ENCODE data around the gene CCDC88B.

The CCDC88B gene

DNA sequence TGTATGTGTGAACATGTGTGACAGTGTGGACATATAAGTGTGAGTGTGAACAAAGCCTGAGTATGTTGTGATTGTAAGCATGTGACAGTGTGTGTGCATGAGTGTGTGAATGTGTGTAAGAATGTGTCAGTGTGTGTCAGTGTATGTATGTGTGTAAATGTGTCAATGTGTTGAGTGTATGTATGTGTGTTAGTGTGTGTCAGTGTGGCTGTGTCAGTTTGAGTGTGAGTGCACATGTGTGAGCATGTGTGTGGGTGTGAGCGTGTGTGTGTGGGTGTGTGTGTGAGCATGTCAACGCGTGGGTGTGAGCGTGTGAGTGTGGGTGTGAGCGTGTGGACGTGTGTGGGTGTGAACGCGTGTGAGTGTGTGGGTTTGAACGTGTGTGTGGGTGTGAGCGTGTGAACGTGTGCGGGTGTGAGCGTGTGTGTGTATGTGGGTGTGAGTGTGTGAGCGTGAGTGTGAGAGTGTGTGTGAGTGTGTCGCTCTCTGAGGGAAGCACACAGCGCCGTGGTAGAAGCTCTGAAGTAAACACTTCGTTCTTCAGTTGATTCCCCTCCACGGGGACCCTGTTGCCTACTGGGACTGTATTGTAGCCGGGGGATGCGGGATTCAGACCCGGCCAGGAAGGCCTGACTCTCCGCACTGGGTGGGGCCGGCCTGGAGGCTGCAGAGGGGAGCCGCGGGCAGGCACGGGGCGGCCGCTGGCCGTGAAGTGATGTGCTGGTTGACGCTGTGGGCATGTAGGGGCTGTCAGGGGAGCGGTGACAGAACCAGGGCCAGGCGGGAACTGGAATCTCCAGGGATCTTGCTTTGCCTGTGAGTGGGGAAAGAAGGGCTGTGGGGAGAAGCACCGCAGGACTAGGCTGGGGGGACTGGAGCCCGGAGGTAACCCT is 40.1 kb downstream of the CCDC88B start:
- DNase-seq (ENCODE audit: low read depth in 2 of 2, low spot score in 1 of 2), result no peak

- DNase-seq (ENCODE audit: low read depth in 2 of 2, low spot score in 1 of 2), result no peak
Measured at GRCh38 chr11:64381350-64381749, 41.3 kb downstream of the CCDC88B start.

GRCh38 chr11:64382047-64382446 is 42.0 kb downstream of the CCDC88B start:
- no peak for DNase-seq (ENCODE audit: low read depth in 2 of 2, low spot score in 1 of 2)

- DNase-seq (ENCODE audit: low read depth in 2 of 2, low spot score in 1 of 2), result no peak
Measured at GRCh38 chr11:64382586-64382985, 42.6 kb downstream of the CCDC88B start.

DNA sequence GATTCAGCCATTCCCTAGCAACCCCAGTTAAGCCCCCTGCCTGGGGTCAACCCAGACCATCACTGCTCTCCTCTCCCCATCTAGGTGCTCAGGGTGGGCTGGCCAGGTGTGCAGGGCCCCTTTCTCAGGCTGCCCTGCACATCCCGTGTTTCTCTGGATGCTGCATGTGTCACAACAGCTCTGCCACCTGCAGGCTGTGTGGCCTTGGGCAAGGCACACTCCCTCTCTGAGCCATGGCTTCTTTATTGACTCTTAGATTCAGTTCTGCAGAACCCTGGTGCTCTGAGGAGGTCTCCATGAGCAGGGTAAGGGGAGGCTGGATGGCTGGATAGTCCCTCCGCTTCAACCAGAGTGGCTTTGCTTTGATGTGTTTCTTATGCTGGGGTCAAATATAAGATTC is 43.6 kb downstream of the CCDC88B start:
- no peak for DNase-seq (ENCODE audit: low read depth in 2 of 2, low spot score in 1 of 2)

GRCh38 chr11:64384028-64384737 is 44.2 kb downstream of the CCDC88B start:
- no peak for DNase-seq (ENCODE audit: low read depth in 2 of 2, low spot score in 1 of 2)

DNA sequence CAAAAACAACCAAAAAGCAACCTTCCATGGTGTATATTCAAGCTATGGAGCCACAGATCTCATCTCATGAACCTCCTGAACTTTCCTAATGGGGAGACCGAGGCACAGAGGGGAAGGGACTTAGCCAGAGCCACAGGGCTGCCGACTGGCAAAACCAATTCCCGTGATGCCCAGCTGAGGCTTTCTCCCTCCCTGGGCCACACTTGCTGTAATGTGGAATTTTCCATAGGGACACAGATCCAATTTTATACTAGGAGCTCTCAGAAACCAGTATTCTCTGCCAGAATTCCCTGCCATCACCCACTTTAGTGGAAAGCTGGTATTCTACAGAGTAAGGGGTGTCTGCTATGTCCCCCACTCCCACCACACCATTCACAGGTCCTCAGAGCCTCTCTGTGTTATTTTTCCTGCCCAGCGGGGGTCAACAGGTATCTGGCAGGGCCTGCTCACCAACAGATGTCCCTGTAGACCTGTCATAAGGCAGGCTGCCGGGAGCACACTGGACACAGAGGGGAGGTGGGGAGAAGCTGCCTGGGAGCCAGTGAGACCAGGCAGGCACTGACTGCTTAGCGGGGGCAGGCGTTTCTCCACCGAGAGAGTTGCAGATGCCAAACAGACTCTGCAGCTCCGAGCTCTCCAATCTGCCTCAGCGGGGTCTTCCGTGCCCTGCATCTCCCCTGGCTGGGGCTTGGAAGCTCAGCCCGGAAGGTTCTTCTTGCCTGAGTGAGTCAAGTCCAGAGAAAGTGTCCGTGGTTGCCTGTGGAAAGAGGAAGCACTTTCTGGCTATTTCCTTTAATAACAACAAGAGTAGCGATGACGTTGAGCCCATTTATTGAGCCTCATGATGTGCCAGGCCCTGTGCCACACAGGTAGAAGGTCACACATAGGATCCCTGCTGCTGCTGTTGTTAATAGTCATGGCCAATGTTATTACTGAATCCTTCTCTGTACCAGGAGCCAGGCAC is 45.3 kb downstream of the CCDC88B start:
- DNase-seq (ENCODE audit: low read depth in 2 of 2, low spot score in 1 of 2), result no peak

GRCh38 chr11:64385945-64386704 is 46.1 kb downstream of the CCDC88B start:
- no peak for DNase-seq (ENCODE audit: low read depth in 2 of 2, low spot score in 1 of 2)

GRCh38 chr11:64387916-64388315 is 47.9 kb downstream of the CCDC88B start:
- DNase-seq (ENCODE audit: low read depth in 2 of 2, low spot score in 1 of 2), result no peak

- no peak for DNase-seq (ENCODE audit: low read depth in 2 of 2, low spot score in 1 of 2)
Measured at GRCh38 chr11:64388894-64389293, 48.9 kb downstream of the CCDC88B start.

GRCh38 chr11:64389851-64390250 is 49.8 kb downstream of the CCDC88B start:
- no peak for DNase-seq (ENCODE audit: low read depth in 2 of 2, low spot score in 1 of 2)

DNA sequence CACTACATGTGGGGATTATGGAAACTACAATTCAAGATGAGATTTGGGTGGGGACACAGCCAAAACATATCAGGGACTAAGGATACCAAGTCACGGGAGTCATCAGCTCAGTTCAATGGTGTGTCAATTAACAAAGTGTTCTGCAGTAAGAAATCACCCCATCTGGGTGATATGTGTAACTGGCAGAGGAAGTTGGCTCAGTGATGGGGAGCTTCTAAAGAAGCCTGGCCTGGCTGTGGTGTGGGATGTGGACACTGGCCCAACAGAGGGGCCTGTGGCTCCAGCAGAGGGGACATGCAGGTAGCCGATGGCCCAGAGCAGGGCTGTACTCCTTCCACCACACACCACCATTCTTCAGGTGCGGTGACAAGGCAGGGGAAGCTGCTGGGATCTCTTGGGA is 50.6 kb downstream of the CCDC88B start:
- DNase-seq (ENCODE audit: low read depth in 2 of 2, low spot score in 1 of 2), result no peak

DNA sequence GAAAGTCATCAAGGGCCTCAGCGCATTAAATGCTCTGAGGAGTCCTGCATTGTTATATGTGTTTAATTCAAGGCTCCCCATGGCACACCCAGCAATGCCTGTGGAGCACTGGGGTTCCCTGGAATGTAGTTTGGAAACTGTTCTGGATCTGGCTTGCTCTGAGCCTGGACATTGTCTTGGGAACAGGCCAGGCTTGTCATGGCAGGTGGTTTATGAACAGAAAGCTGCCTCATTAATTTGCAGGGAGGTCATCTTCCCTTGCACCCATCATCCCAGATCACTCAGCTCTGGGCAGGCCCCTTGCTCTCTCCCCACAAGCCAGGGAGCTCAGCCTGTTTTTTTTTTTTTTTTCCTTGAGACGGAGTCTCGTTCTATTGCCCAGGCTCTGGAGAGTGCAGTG is 51.8 kb downstream of the CCDC88B start:
- no peak for DNase-seq (ENCODE audit: low read depth in 2 of 2, low spot score in 1 of 2)

DNA sequence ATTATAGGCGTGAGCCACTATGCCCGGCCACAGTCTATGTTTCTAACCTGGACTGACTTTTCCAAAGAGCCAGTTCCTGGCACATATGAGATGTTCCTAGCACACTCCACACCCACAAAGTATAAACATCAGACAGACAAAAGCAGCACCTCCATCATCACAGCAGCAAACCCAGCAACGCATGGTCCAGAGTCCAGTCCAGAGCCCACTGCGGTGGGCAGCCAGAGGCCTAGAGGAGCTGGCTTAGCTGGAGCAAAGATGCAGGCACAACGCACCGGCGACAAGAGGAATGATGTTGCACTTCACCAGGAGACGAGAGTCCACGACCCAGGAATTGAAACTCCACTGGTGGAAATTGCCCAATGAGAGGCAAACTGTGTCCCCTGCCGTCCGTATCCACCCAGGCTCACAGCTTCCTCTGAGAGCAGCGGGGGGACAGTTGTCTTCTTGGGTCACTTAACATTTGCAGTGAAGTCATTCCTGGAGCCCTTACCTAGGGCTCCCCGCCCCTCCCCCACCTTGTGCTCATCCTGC is 55.6 kb downstream of the CCDC88B start:
- no peak for DNase-seq (ENCODE audit: low read depth in 2 of 2, low spot score in 1 of 2)

GRCh38 chr11:64396079-64396591 is 56.1 kb downstream of the CCDC88B start:
- no peak for DNase-seq (ENCODE audit: low read depth in 2 of 2, low spot score in 1 of 2)

- no peak for DNase-seq (ENCODE audit: low read depth in 2 of 2, low spot score in 1 of 2)
Measured at GRCh38 chr11:64400102-64400501, 60.1 kb downstream of the CCDC88B start.

DNA sequence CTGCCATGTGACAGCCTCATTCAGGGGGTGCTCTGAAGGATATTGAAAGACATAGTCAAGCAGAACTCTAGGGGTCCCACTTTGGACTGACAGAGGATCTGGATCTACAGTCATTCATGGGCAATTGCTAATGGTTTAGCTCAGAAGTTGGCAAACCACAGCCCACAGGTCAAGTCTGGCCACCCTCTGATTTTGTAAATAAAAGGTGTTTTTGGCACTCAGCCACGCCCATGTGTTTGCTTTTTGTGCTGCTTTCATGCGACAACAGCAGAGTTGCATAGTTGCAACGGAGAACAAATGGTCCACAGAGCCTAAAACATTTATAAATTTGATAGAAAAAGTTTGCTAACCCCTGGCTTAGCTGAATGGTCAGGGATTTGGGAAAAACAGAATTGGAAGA is 60.7 kb downstream of the CCDC88B start:
- DNase-seq (ENCODE audit: low read depth in 2 of 2, low spot score in 1 of 2), result no peak

- no peak for DNase-seq (ENCODE audit: low read depth in 2 of 2, low spot score in 1 of 2)
Measured at GRCh38 chr11:64401775-64402174, 61.8 kb downstream of the CCDC88B start.

GRCh38 chr11:64403106-64403505 is 63.1 kb downstream of the CCDC88B start:
- DNase-seq (ENCODE audit: low read depth in 2 of 2, low spot score in 1 of 2), result no peak
